HEK293 (cell line): ENCODE results near the gene TIAM2.
A peak's percentile ranks its signal among the peaks of the same experiment; 100 is the strongest.

ENCODE experiments used
- CTCF ChIA-PET: fragments of 350-600 bp; formaldehyde crosslinking; extraction: SDS; loops from one replicate; lab custom pipeline; 2021; ENCODE audit warnings: antibody characterized with exemption; lab: Yijun Ruan, JAX
- POLR2A ChIA-PET: fragments of 300-600 bp; formaldehyde crosslinking; extraction: SDS; loops from one replicate; lab custom pipeline; 2020; ENCODE audit warnings: antibody characterized with exemption, inconsistent platforms; lab: Yijun Ruan, JAX
- H3K27ac ChIP-seq: fragments of 200-500 bp; sonication (Bioruptor generic); 2 replicates; pipeline ENCODE4 v1.5.1; 2014; ENCODE audit warnings: low read depth, low read length, control low read depth, inconsistent platforms; ENCODE audit errors: extremely low read depth
- H3K36me3 ChIP-seq, 2 experiments: fragments of 200-500 bp in 1 of 2; sonication (Bioruptor generic) in 1 of 2; 1 replicate in 1 of 2; 2 replicates in 1 of 2; pipeline ENCODE4 v1.5.1; 2014 to 2017; ENCODE audit warnings: inconsistent platforms in 2 of 2, low read length in 2 of 2; ENCODE audit not compliant: control insufficient read depth in 2 of 2, insufficient read depth in 1 of 2
- H3K4me1 ChIP-seq: fragments of 200-500 bp; sonication (Bioruptor generic); 2 replicates; pipeline ENCODE4 v1.5.1; 2014; ENCODE audit warnings: mild to moderate bottlenecking, low read length, inconsistent platforms; ENCODE audit not compliant: control insufficient read depth, insufficient read depth
- H3K4me3 ChIP-seq: 2 replicates; pipeline ENCODE4 v1.5.1; 2011; ENCODE audit warnings: low read depth, mild to moderate bottlenecking, control low read depth, low read length, moderate library complexity
- H3K9me3 ChIP-seq: fragments of 200-500 bp; sonication (Bioruptor generic); 2 replicates; pipeline ENCODE4 v1.5.1; 2014; ENCODE audit warnings: low read depth, low read length, inconsistent platforms; ENCODE audit not compliant: control insufficient read depth, insufficient read depth
- AEBP2 ChIP-seq: fragments of 450-650 bp; formaldehyde crosslinking; IDR thresholded peaks from 2 replicates; pipeline ENCODE4 v1.5.1; 2016; ENCODE audit warnings: missing biosample characterization, missing genetic modification characterization, borderline replicate concordance
- KLF17 ChIP-seq: fragments of 450-650 bp; formaldehyde crosslinking; IDR thresholded peaks from 2 replicates; pipeline ENCODE4 v1.5.1; 2016; ENCODE audit warnings: missing biosample characterization, missing genetic modification characterization
- MZF1 ChIP-seq: fragments of 450-650 bp; formaldehyde crosslinking; IDR thresholded peaks from 2 replicates; pipeline ENCODE4 v1.5.1; 2017; ENCODE audit warnings: missing biosample characterization, missing genetic modification characterization, borderline replicate concordance
- OSR2 ChIP-seq: fragments of 450-650 bp; formaldehyde crosslinking; IDR thresholded peaks from 2 replicates; pipeline ENCODE4 v1.5.1; 2016; ENCODE audit warnings: missing biosample characterization, missing genetic modification characterization
- SP2 ChIP-seq: fragments of 450-650 bp; formaldehyde crosslinking; IDR thresholded peaks from 2 replicates; pipeline ENCODE4 v1.5.1; 2016; ENCODE audit warnings: missing biosample characterization, missing genetic modification characterization
- TRIM28 ChIP-seq: IDR thresholded peaks from 2 replicates; pipeline ENCODE4 v1.6.1; 2011; ENCODE audit warnings: low read length, control low read depth, borderline replicate concordance
- TSHZ1 ChIP-seq: fragments of 450-650 bp; formaldehyde crosslinking; IDR thresholded peaks from 2 replicates; pipeline ENCODE4 v1.5.1; 2016; ENCODE audit warnings: missing biosample characterization, missing genetic modification characterization, borderline replicate concordance
- WT1 ChIP-seq: fragments of 450-650 bp; formaldehyde crosslinking; IDR thresholded peaks from 2 replicates; pipeline ENCODE4 v1.5.1; 2016; ENCODE audit warnings: missing biosample characterization, missing genetic modification characterization
- ZEB2 ChIP-seq: fragments of 450-650 bp; formaldehyde crosslinking; IDR thresholded peaks from 2 replicates; pipeline ENCODE4 v1.5.1; 2016; ENCODE audit warnings: missing biosample characterization, missing genetic modification characterization
- ZNF184 ChIP-seq: fragments of 450-650 bp; IDR thresholded peaks from 2 replicates; pipeline ENCODE4 v1.5.1; 2018; ENCODE audit warnings: missing biosample characterization, mild to moderate bottlenecking, missing genetic modification characterization
- ZNF19 ChIP-seq: fragments of 450-650 bp; formaldehyde crosslinking; IDR thresholded peaks from 2 replicates; pipeline ENCODE4; 2016; ENCODE audit warnings: missing biosample characterization, missing genetic modification characterization, low read depth
- ZNF202 ChIP-seq: fragments of 450-650 bp; formaldehyde crosslinking; IDR thresholded peaks from 2 replicates; pipeline ENCODE4 v1.5.1; 2016; ENCODE audit warnings: missing biosample characterization, missing genetic modification characterization, borderline replicate concordance
- ZNF24 ChIP-seq: fragments of 450-650 bp; formaldehyde crosslinking; IDR thresholded peaks from 2 replicates; pipeline ENCODE4 v1.5.1; 2016; ENCODE audit warnings: missing biosample characterization, missing genetic modification characterization
- ZNF449 ChIP-seq: fragments of 450-650 bp; formaldehyde crosslinking; IDR thresholded peaks from 2 replicates; pipeline ENCODE4 v1.5.1; 2017; ENCODE audit warnings: missing biosample characterization, mild to moderate bottlenecking, missing genetic modification characterization, moderate library complexity
- ZNF561 ChIP-seq: fragments of 450-650 bp; IDR thresholded peaks from 2 replicates; pipeline ENCODE4 v1.5.1; 2018; ENCODE audit warnings: missing biosample characterization, missing genetic modification characterization, borderline replicate concordance
- ZNF776 ChIP-seq: fragments of 450-650 bp; formaldehyde crosslinking; IDR thresholded peaks from 2 replicates; pipeline ENCODE4 v1.5.0; 2017; ENCODE audit warnings: missing biosample characterization, missing genetic modification characterization, borderline replicate concordance
- ZSCAN30 ChIP-seq: fragments of 450-650 bp; IDR thresholded peaks from 2 replicates; pipeline ENCODE4 v1.5.1; 2018; ENCODE audit warnings: missing biosample characterization, mild to moderate bottlenecking, missing genetic modification characterization, moderate library complexity
- TF ChIP-seq, protein P1 (sequence below): fragments of 450-650 bp; formaldehyde crosslinking; IDR thresholded peaks from 2 replicates; pipeline ENCODE4 v1.5.1; 2017; ENCODE audit warnings: missing biosample characterization, missing genetic modification characterization
- TF ChIP-seq, protein P2 (sequence below): fragments of 450-650 bp; formaldehyde crosslinking; IDR thresholded peaks from 2 replicates; pipeline ENCODE4 v1.5.1; 2016; ENCODE audit warnings: missing biosample characterization, missing genetic modification characterization
- TF ChIP-seq, protein P3 (sequence below): fragments of 450-650 bp; formaldehyde crosslinking; IDR thresholded peaks from 2 replicates; pipeline ENCODE4 v1.5.1; 2016; ENCODE audit warnings: missing biosample characterization, missing genetic modification characterization

The TIAM2 gene

DNA sequence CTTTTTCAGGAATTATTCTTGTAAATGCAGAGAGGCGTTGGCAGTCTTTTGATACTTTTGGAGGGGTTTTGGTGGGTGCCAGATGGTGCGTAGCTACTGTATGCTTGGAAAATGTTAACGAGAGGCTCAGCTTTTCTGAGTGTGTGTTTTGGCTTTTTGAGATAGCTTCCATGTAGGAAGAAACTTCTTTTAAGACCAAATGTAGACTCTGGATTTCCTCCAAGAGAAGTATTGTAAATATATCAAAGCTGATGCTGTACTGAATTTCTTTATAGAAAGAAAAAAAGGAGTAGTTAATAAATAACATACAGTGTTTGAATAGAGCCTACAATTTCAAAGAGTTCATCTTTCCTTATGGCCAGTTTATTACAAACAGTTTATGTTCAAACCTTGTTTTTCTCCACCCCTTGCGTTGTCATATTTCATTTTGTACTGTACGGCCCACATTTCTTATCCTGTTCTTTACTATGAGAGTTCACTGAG lies 16.7 kb downstream of the TIAM2 start:
- Histone ChIP-seq H3K4me3 (no peak overlapping the region), H3K36me3 (no peaks in the 10 kb centered on the region), H3K27ac (no peak overlapping the region), H3K9me3 (no peaks in the 10 kb centered on the region), H3K4me1 (peaks cover 40% of the 10 kb centered on the region)
- POLR2A ChIA-PET, result interaction anchor here (0.9 kb wide), 1 partner anchor 15 kb away, joined by 3 read pairs; no protein-coding TSS in a partner anchor
- TF ChIP-seq, protein P1, sequence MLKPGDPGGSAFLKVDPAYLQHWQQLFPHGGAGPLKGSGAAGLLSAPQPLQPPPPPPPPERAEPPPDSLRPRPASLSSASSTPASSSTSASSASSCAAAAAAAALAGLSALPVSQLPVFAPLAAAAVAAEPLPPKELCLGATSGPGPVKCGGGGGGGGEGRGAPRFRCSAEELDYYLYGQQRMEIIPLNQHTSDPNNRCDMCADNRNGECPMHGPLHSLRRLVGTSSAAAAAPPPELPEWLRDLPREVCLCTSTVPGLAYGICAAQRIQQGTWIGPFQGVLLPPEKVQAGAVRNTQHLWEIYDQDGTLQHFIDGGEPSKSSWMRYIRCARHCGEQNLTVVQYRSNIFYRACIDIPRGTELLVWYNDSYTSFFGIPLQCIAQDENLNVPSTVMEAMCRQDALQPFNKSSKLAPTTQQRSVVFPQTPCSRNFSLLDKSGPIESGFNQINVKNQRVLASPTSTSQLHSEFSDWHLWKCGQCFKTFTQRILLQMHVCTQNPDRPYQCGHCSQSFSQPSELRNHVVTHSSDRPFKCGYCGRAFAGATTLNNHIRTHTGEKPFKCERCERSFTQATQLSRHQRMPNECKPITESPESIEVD (tag by site-specific recombination), result peak; percentile 65
- TF ChIP-seq, protein P2, sequence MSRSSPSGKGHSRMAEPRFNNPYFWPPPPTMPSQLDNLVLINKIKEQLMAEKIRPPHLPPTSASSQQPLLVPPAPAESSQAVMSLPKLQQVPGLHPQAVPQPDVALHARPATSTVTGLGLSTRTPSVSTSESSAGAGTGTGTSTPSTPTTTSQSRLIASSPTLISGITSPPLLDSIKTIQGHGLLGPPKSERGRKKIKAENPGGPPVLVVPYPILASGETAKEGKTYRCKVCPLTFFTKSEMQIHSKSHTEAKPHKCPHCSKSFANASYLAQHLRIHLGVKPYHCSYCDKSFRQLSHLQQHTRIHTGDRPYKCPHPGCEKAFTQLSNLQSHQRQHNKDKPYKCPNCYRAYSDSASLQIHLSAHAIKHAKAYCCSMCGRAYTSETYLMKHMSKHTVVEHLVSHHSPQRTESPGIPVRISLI, result no peak
- TF ChIP-seq OSR2, result peak; percentile 33; the same call in 1 of the 2 replicates
- CTCF ChIA-PET, result no interaction called here

DNA sequence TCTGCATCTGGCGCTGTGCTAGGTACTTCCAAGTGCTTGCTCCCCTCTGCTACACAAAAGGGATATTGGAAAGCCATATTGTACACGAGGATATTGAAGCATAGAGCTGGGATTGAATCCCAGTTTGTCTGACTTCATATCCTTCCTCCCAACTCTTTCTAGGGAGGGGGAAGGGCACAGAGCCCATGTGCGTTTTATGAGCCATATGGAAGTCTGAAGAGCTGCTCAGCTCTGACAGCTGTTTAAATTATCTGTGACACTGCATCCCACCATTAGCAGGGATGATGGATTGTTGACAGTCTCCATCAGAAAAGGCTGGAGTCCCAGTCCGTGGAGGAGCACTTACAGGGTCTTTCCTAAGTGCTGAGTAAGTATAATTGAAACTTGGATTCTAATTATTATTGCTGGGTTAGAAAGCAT lies 18.4 kb downstream of the TIAM2 start:
- ChIA-PET POLR2A (interaction anchor here (0.6 kb wide), 1 partner anchor 40 kb away, joined by 5 read pairs; no protein-coding TSS in a partner anchor), CTCF (interaction anchor here (0.6 to 1.1 kb wide), 2 partner anchors 10 to 239 kb away, joined by 3 to 4 read pairs; no protein-coding TSS in a partner anchor)
- Histone ChIP-seq H3K4me1 (peaks cover 40% of the 10 kb centered on the region), H3K4me3 (no peak overlapping the region), H3K36me3 (no peaks in the 10 kb centered on the region), H3K27ac (peak overlapping the region; percentile 19; the same call in 1 of the 2 replicates), H3K9me3 (no peaks in the 10 kb centered on the region)
- peak; percentile 17; the same call in 1 of the 2 replicates for TF ChIP-seq MZF1 (tag by site-specific recombination)
- TF ChIP-seq ZNF24 (tag by site-specific recombination), result no peak
- no peak for TF ChIP-seq ZNF19 (tag by site-specific recombination)
- TF ChIP-seq WT1, result peak; percentile 37; the same call in 1 of the 2 replicates
- peak; percentile 88 for TF ChIP-seq ZNF561 (tag by site-specific recombination)
- 0 out of 2 replicates have a peak, but pooled peaks have one; percentile 24 for TF ChIP-seq ZNF184 (tag by site-specific recombination)
- TF ChIP-seq ZEB2 (tag by site-specific recombination), result peak; percentile 87
- no peak for TF ChIP-seq ZNF776 (tag by site-specific recombination)
- no peak for TF ChIP-seq ZNF202 (tag by site-specific recombination)
- TF ChIP-seq, protein P3, sequence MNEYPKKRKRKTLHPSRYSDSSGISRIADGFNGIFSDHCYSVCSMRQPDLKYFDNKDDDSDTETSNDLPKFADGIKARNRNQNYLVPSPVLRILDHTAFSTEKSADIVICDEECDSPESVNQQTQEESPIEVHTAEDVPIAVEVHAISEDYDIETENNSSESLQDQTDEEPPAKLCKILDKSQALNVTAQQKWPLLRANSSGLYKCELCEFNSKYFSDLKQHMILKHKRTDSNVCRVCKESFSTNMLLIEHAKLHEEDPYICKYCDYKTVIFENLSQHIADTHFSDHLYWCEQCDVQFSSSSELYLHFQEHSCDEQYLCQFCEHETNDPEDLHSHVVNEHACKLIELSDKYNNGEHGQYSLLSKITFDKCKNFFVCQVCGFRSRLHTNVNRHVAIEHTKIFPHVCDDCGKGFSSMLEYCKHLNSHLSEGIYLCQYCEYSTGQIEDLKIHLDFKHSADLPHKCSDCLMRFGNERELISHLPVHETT (tag by site-specific recombination), result 0 out of 2 replicates have a peak, but pooled peaks have one; percentile 25
- TF ChIP-seq ZSCAN30 (tag by site-specific recombination), result peak; percentile 62; the same call in 1 of the 2 replicates
- TF ChIP-seq KLF17, result 0 out of 2 replicates have a peak, but pooled peaks have one; percentile 28
- no peak for TF ChIP-seq AEBP2
- TF ChIP-seq TSHZ1 (tag by site-specific recombination), result peak; percentile 83; the same call in 1 of the 2 replicates
- peak; percentile 89; the same call in 1 of the 2 replicates for TF ChIP-seq TRIM28
- no peak for TF ChIP-seq ZNF449
- TF ChIP-seq SP2 (tag by site-specific recombination), result 0 out of 2 replicates have a peak, but pooled peaks have one; percentile 12
